ENCODE measurements around the gene SCGB2A2.

- TF ChIP-seq, protein P1, sequence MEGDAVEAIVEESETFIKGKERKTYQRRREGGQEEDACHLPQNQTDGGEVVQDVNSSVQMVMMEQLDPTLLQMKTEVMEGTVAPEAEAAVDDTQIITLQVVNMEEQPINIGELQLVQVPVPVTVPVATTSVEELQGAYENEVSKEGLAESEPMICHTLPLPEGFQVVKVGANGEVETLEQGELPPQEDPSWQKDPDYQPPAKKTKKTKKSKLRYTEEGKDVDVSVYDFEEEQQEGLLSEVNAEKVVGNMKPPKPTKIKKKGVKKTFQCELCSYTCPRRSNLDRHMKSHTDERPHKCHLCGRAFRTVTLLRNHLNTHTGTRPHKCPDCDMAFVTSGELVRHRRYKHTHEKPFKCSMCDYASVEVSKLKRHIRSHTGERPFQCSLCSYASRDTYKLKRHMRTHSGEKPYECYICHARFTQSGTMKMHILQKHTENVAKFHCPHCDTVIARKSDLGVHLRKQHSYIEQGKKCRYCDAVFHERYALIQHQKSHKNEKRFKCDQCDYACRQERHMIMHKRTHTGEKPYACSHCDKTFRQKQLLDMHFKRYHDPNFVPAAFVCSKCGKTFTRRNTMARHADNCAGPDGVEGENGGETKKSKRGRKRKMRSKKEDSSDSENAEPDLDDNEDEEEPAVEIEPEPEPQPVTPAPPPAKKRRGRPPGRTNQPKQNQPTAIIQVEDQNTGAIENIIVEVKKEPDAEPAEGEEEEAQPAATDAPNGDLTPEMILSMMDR (IDR thresholded peaks at IDR 0.05; ENCODE audit: low read length): no peak
- no peak for TF ChIP-seq EZH2 (optimal IDR thresholded peaks at IDR 0.05; ENCODE audit: low read depth, low read length)
Observed at GRCh38 chr11:62315431-62315830, 45.5 kb downstream of the SCGB2A2 start.

All from MM.1S (cell line).